T-helper 17 cell (primary cell): ENCODE measurements around the gene DEGS1. TPM values are rescaled to one million over a fixed set of nuclear protein-coding genes. Genes with fewer than 3 reads are reported as not detected.

Source experiments
- ATAC-seq: fragments of 150-1000 bp; cut with Tn5 transposase; 2 replicates; pipeline ENCODE4 v1.10.0; 2021; ENCODE audit warnings: mild to moderate bottlenecking, moderate library complexity
- DNase-seq, 3 donors: peaks; one replicate each; pipeline versions ENCODE4 v3.0.0 to v3.0.0-alpha.2; 2020 to 2021
- H3K9me3 ChIP-seq: one replicate; pipeline ENCODE4 v1.7.0; 2013; ENCODE audit warnings: low read length, mild to moderate bottlenecking; ENCODE audit not compliant: control insufficient read depth, poor library complexity, severe bottlenecking
- H3K27ac Mint-ChIP-seq: one replicate; pipeline ENCODE4 v1.8.0; 2022; ENCODE audit warnings: mild to moderate bottlenecking, moderate library complexity, mixed read lengths
- H3K27me3 Mint-ChIP-seq: one replicate; pipeline ENCODE4 v1.8.0; 2022; ENCODE audit warnings: mixed read lengths
- H3K36me3 Mint-ChIP-seq: one replicate; pipeline ENCODE4 v1.8.0; 2022; ENCODE audit warnings: low read depth, mixed read lengths
- H3K4me1 Mint-ChIP-seq: one replicate; pipeline ENCODE4 v1.8.0; 2022; ENCODE audit warnings: mild to moderate bottlenecking, mixed read lengths
- H3K4me3 Mint-ChIP-seq: one replicate; pipeline ENCODE4 v1.8.0; 2022; ENCODE audit warnings: mild to moderate bottlenecking, moderate library complexity, mixed read lengths
- total RNA-seq, 4 donors: library from RNA in 2 of 4; stranded (reverse) in 2 of 4; gene quantifications; one replicate each; pipeline ENCODE4 v1.2.3 and lab custom pipeline; 2022 to 2026

The DEGS1 gene
- total RNA-seq, 2 donors from 2014 or later: 50.7 to 53.8 TPM

- no peaks in the 10 kb centered on the region for H3K27me3 Mint-ChIP-seq
- H3K4me3 Mint-ChIP-seq: peak overlapping the region; percentile 79
- H3K36me3 Mint-ChIP-seq: no peaks in the 10 kb centered on the region
These were observed 13.2 kb upstream of the DEGS1 start for GRCh38 chr1:224169718-224170270.

GRCh38 chr1:224170343-224170742 is 12.7 kb upstream of the DEGS1 start:
- H3K4me1 Mint-ChIP-seq: peaks cover 23% of the 10 kb centered on the region
- peak overlapping the region; percentile 86 for H3K27ac Mint-ChIP-seq
- ATAC-seq (no peak), DNase-seq (no peak)
- H3K4me3 Mint-ChIP-seq: peak overlapping the region; percentile 73
- H3K9me3 ChIP-seq: no peaks in the 10 kb centered on the region
- no peaks in the 10 kb centered on the region for H3K27me3 Mint-ChIP-seq
- H3K36me3 Mint-ChIP-seq: no peaks in the 10 kb centered on the region

More at GRCh38 chr1:224169718-224170270, 13.2 kb upstream of the DEGS1 start:
- ATAC-seq (no peak), DNase-seq (no peak)
- Mint-ChIP-seq H3K27ac (peak overlapping the region; percentile 86), H3K4me1 (peaks cover 23% of the 10 kb centered on the region)
- no peaks in the 10 kb centered on the region for H3K9me3 ChIP-seq

- Mint-ChIP-seq H3K4me3 (peak overlapping the region; percentile 73), H3K4me1 (peaks cover 24% of the 10 kb centered on the region), H3K27me3 (no peaks in the 10 kb centered on the region), H3K36me3 (no peaks in the 10 kb centered on the region), H3K27ac (peak overlapping the region; percentile 86)
- H3K9me3 ChIP-seq: no peaks in the 10 kb centered on the region
- DNase-seq (peak in 2 of 3 donors; percentile 10 to 17), ATAC-seq (peak; percentile 57)
These were observed 12.1 kb upstream of the DEGS1 start for GRCh38 chr1:224170748-224171478.

- no peak overlapping the region for H3K27ac Mint-ChIP-seq
- no peak overlapping the region for H3K4me3 Mint-ChIP-seq
- H3K9me3 ChIP-seq: no peaks in the 10 kb centered on the region
- H3K4me1 Mint-ChIP-seq: peaks cover 24% of the 10 kb centered on the region
- no peaks in the 10 kb centered on the region for H3K27me3 Mint-ChIP-seq
- H3K36me3 Mint-ChIP-seq: no peaks in the 10 kb centered on the region
- no peak for ATAC-seq
- DNase-seq: no peak
These were observed 10.8 kb upstream of the DEGS1 start for GRCh38 chr1:224172229-224172628.

GRCh38 chr1:224173523-224173922 is 9.5 kb upstream of the DEGS1 start:
- ATAC-seq: no peak
- no peaks in the 10 kb centered on the region for H3K27me3 Mint-ChIP-seq

GRCh38 chr1:224175617-224176016 is 7.4 kb upstream of the DEGS1 start:
- Mint-ChIP-seq H3K27ac (no peak overlapping the region), H3K36me3 (no peaks in the 10 kb centered on the region), H3K27me3 (no peaks in the 10 kb centered on the region), H3K4me1 (peaks cover 6% of the 10 kb centered on the region), H3K4me3 (no peak overlapping the region)
- ATAC-seq (peak; percentile 32), DNase-seq (no peak)
- no peaks in the 10 kb centered on the region for H3K9me3 ChIP-seq

More at GRCh38 chr1:224173523-224173922, 9.5 kb upstream of the DEGS1 start:
- H3K4me1 Mint-ChIP-seq: peaks cover 24% of the 10 kb centered on the region
- H3K4me3 Mint-ChIP-seq: no peak overlapping the region
- no peaks in the 10 kb centered on the region for H3K36me3 Mint-ChIP-seq
- DNase-seq: no peak
- no peaks in the 10 kb centered on the region for H3K9me3 ChIP-seq
- H3K27ac Mint-ChIP-seq: no peak overlapping the region

GRCh38 chr1:224177356-224177999 is 5.6 kb upstream of the DEGS1 start:
- Mint-ChIP-seq H3K4me1 (peaks cover 16% of the 10 kb centered on the region), H3K27me3 (no peaks in the 10 kb centered on the region), H3K27ac (no peak overlapping the region), H3K36me3 (peaks cover 3% of the 10 kb centered on the region), H3K4me3 (no peak overlapping the region)
- no peaks in the 10 kb centered on the region for H3K9me3 ChIP-seq
- no peak for ATAC-seq
- no peak for DNase-seq

GRCh38 chr1:224178894-224179293 is 4.1 kb upstream of the DEGS1 start:
- no peaks in the 10 kb centered on the region for H3K9me3 ChIP-seq
- ATAC-seq (no peak), DNase-seq (no peak)
- peaks cover 17% of the 10 kb centered on the region for H3K4me1 Mint-ChIP-seq
- H3K27ac Mint-ChIP-seq: no peak overlapping the region
- no peaks in the 10 kb centered on the region for H3K27me3 Mint-ChIP-seq
- no peak overlapping the region for H3K4me3 Mint-ChIP-seq
- peaks cover 3% of the 10 kb centered on the region for H3K36me3 Mint-ChIP-seq

- no peaks in the 10 kb centered on the region for H3K27me3 Mint-ChIP-seq
- ATAC-seq (no peak), DNase-seq (no peak)
- H3K4me1 Mint-ChIP-seq: peaks cover 31% of the 10 kb centered on the region
- peaks cover 3% of the 10 kb centered on the region for H3K36me3 Mint-ChIP-seq
- H3K27ac Mint-ChIP-seq: peak overlapping the region; percentile 100
- H3K4me3 Mint-ChIP-seq: no peak overlapping the region
- no peaks in the 10 kb centered on the region for H3K9me3 ChIP-seq
These were observed 2.1 kb upstream of the DEGS1 start for GRCh38 chr1:224180783-224181452.

GRCh38 chr1:224181453-224181810 is 1.6 kb upstream of the DEGS1 start:
- H3K9me3 ChIP-seq: no peaks in the 10 kb centered on the region
- H3K4me1 Mint-ChIP-seq: peaks cover 34% of the 10 kb centered on the region
- H3K27me3 Mint-ChIP-seq: no peaks in the 10 kb centered on the region
- H3K4me3 Mint-ChIP-seq: peak overlapping the region; percentile 90
- peak overlapping the region; percentile 100 for H3K27ac Mint-ChIP-seq
- peaks cover 3% of the 10 kb centered on the region for H3K36me3 Mint-ChIP-seq
- ATAC-seq (no peak), DNase-seq (no peak)

- ATAC-seq (peak; percentile 70), DNase-seq (peak; percentile 23 to 45 (median 28))
- H3K9me3 ChIP-seq: no peaks in the 10 kb centered on the region
- H3K4me3 Mint-ChIP-seq: peak overlapping the region; percentile 90
- H3K36me3 Mint-ChIP-seq: peaks cover 3% of the 10 kb centered on the region
- H3K4me1 Mint-ChIP-seq: peaks cover 34% of the 10 kb centered on the region
- H3K27ac Mint-ChIP-seq: peak overlapping the region; percentile 100
- H3K27me3 Mint-ChIP-seq: no peaks in the 10 kb centered on the region
These were observed 779 bp upstream of the DEGS1 start for GRCh38 chr1:224182057-224182865.

- ATAC-seq (peak; percentile 48), DNase-seq (peak; percentile 42 to 46 (median 45))
- peaks cover 3% of the 10 kb centered on the region for H3K36me3 Mint-ChIP-seq
- H3K4me3 Mint-ChIP-seq: peak overlapping the region; percentile 92
- no peaks in the 10 kb centered on the region for H3K27me3 Mint-ChIP-seq
- H3K9me3 ChIP-seq: no peaks in the 10 kb centered on the region
- peaks cover 37% of the 10 kb centered on the region for H3K4me1 Mint-ChIP-seq
- H3K27ac Mint-ChIP-seq: peak overlapping the region; percentile 82
These were observed 712 bp downstream of the DEGS1 start for GRCh38 chr1:224183591-224184312.
